Central memory CD4-positive, alpha-beta T cell (primary cell): ENCODE data around the gene ZNF718.
A peak's percentile ranks its signal among the peaks of the same experiment; 100 is the strongest.
"Not testable (repeated sequence)": the region's sequence is repeated elsewhere in the genome, so short reads cannot be mapped to it uniquely, and the experiment has no call there.

Experiments used
- DNase-seq: peaks from one replicate; pipeline ENCODE4 v3.0.0; 2022
- total RNA-seq, 3 experiments: gene quantifications; one replicate each; lab custom pipeline; 2026; lab: John Stamatoyannopoulos, UW

ZNF718 gene
- total RNA-seq: 8.4 to 17.7 (median 15.2) reads per million in 3 experiments

- peak; percentile 90 for DNase-seq
Observed at GRCh38 chr4:124275-125081, at the start of gene ZNF718. Gene ZNF718 (plus strand): TSS chr4:124501. CDS start chr4:124671, 170 bp downstream.

- DNase-seq: no peak
Observed at GRCh38 chr4:85951-86350, 38.4 kb upstream of the ZNF718 start.

GRCh38 chr4:86559-87324 is 37.6 kb upstream of the ZNF718 start:
- not testable (repeated sequence) for DNase-seq

- no peak for DNase-seq
Observed at GRCh38 chr4:98386-98785, 25.9 kb upstream of the ZNF718 start.

- DNase-seq: no peak
Observed at GRCh38 chr4:99863-100262, 24.4 kb upstream of the ZNF718 start.

- DNase-seq: no peak
Observed at GRCh38 chr4:107083-107443, 17.2 kb upstream of the ZNF718 start.

- no peak for DNase-seq
Observed at GRCh38 chr4:107444-108429, 16.6 kb upstream of the ZNF718 start.

GRCh38 chr4:112771-113170 is 11.5 kb upstream of the ZNF718 start:
- no peak for DNase-seq

- DNase-seq: no peak
Observed at GRCh38 chr4:113732-114131, 10.6 kb upstream of the ZNF718 start.

GRCh38 chr4:114149-114548 is 10.2 kb upstream of the ZNF718 start:
- DNase-seq: no peak

GRCh38 chr4:116499-116898 is 7.8 kb upstream of the ZNF718 start:
- no peak for DNase-seq

- DNase-seq: no peak
Observed at GRCh38 chr4:120616-121015, 3.7 kb upstream of the ZNF718 start.

GRCh38 chr4:121408-122084 is 2.8 kb upstream of the ZNF718 start:
- peak; percentile 47 for DNase-seq

GRCh38 chr4:123922-124274 is 403 bp upstream of the ZNF718 start:
- DNase-seq: not testable (repeated sequence)

GRCh38 chr4:125091-125771 is 930 bp downstream of the ZNF718 start:
- DNase-seq: no peak

- DNase-seq: no peak
Observed at GRCh38 chr4:125833-126232, 1.5 kb downstream of the ZNF718 start.

- DNase-seq: no peak
Observed at GRCh38 chr4:132483-132882, 8.2 kb downstream of the ZNF718 start.

GRCh38 chr4:138935-139334 is 14.6 kb downstream of the ZNF718 start:
- no peak for DNase-seq

GRCh38 chr4:139691-140090 is 15.4 kb downstream of the ZNF718 start:
- DNase-seq: no peak

- no peak for DNase-seq
Observed at GRCh38 chr4:146621-147020, 22.3 kb downstream of the ZNF718 start.

GRCh38 chr4:147233-147632 is 22.9 kb downstream of the ZNF718 start:
- no peak for DNase-seq
